ENCODE results near the gene RPRD2.

Gene RPRD2

DNA sequence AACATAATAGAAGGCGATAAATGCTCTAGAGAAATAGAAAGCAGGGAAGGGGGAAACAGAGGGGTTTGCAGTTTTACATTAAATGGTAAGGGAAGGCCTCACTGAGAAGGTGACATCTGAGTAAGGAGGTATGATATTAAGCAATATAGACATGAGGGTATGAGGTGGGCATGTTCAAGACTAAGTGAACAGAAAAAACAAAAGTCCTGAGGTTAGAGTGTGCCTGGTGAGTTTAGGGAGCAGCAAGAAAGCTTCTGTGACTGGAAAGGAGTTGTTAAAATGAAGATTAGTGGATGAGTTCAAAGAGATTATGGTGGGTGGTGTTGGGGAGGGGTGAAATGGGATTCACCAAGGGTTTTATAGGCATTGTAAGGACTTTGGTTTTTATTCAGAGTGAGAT, 8.6 kb downstream of the RPRD2 start:
- no peak overlapping the region for H3K4me3 ChIP-seq (ENCODE audit: low read depth, low read length)
- TF ChIP-seq, protein P1, sequence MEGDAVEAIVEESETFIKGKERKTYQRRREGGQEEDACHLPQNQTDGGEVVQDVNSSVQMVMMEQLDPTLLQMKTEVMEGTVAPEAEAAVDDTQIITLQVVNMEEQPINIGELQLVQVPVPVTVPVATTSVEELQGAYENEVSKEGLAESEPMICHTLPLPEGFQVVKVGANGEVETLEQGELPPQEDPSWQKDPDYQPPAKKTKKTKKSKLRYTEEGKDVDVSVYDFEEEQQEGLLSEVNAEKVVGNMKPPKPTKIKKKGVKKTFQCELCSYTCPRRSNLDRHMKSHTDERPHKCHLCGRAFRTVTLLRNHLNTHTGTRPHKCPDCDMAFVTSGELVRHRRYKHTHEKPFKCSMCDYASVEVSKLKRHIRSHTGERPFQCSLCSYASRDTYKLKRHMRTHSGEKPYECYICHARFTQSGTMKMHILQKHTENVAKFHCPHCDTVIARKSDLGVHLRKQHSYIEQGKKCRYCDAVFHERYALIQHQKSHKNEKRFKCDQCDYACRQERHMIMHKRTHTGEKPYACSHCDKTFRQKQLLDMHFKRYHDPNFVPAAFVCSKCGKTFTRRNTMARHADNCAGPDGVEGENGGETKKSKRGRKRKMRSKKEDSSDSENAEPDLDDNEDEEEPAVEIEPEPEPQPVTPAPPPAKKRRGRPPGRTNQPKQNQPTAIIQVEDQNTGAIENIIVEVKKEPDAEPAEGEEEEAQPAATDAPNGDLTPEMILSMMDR (IDR thresholded peaks at IDR 0.05; ENCODE audit: borderline replicate concordance, insufficient read depth, low read depth, low read length), result no peak

DNA sequence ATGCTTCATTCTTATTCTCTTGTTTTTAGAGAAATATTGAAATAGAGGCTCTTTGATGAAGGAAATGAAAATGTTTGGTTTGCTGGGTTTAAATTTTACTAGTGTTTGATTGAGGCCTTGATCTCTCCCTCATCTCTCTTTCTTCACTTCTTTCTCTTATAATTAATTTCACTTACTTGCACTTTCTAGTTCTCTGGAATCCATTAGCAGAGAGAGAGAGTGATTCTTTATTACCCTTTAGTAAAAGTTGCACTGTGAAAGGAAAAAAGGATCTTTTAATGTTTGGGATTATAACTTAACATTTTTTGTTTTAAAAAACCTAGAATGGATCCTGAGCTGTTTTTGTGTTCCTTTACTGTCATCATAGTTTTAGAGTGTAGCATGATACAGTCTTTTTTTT, 12.2 kb downstream of the RPRD2 start:
- TF ChIP-seq, protein P1 (IDR thresholded peaks at IDR 0.05; ENCODE audit: borderline replicate concordance, insufficient read depth, low read depth, low read length), result no peak
- no peak overlapping the region for H3K4me3 ChIP-seq (ENCODE audit: low read depth, low read length)

DNA sequence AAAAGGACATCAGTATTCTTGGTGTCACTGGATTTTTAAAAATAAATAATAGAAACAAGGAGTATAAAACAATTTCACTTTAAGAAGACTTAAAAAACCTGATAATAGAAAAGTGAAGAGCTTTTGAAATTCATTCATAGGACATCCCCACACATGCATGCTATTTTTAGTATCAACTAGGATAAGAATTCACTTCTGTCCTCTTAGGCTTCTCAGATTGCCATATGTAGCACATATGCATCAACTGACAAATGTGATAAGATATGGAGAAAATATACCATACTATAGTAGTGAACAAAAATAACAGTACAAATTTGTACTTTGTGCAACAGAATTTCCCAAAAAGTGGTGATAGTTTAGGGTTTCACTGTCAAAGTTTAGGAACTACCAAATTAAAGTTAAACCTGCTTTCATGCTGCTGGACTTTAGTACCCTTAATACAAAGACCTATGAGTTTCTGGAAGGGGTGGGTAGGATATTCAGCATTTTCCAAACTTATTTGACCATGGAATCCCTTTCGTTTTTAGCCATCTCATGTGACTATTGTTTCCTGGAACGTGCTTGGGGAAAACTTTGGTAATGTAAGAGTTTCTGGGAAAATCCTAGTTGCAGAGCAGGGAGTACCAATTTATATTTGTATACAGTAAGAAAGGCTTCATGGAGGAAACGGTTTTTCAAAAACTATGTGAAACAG, 19.8 kb downstream of the RPRD2 start:
- H3K4me3 ChIP-seq (ENCODE audit: low read depth, low read length), result no peak overlapping the region
- TF ChIP-seq, protein P1 (IDR thresholded peaks at IDR 0.05; ENCODE audit: borderline replicate concordance, insufficient read depth, low read depth, low read length), result no peak

DNA sequence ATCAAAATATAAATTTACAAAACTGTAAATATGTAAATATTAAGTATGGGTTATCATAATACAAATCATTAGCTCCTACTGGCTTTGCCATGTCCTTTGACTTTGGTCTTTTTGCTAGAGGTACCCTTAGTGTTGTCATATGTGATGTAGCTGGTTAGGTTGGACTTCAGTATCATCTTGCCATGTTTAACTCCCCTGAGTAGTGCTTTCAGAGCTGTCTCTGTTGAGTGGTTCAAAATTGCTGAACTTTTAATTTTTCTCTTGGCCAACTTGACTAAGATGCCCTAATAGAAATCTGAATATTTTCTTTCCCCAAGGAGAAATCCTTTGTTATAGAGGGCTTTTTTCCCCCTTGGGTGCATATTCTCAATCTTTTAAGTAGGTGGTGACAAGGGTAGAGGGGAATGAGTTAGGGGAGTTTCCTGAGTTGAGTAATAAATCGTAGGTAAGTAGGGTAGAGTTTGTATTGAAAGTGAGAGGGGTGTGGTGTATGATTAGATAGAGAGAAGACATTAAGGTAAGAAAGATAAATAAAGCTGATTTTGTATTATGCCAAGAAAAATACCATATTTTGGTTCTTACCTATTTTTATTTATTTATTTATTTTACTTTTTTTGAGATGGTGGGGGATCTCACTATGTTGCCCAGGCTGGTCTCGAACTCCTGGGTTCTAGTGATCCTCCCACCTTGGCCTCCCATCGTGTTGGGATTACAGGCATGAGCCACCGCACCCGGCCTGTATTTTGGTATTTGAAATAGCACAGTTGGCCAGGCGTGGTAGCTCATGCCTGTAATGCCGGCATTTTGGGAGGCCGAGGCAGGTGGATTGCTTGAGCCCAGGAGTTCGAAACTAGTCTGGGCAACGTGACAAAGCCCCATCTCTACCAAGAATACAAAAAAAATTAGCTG, 21.8 kb downstream of the RPRD2 start:
- H3K4me3 ChIP-seq (ENCODE audit: low read depth, low read length), result no peak overlapping the region
- TF ChIP-seq, protein P1 (IDR thresholded peaks at IDR 0.05; ENCODE audit: borderline replicate concordance, insufficient read depth, low read depth, low read length), result no peak

DNA sequence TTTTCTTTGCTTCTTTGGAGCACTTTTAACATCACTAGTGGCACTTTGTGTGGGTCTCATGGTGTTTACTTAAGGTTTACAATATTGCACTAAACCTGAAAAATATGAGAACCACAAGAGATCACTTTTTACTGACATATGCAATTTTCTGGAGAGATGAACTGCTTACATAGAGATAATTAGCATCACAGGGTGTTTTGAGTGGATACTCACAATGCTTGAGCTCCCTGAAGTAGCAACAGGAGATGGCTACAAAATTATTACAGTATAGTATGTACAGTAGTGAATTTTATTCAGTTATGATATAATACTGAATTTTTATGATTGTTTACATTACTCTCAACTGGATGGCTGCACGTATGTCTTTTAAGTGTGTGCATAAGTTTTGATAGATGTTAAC, 22.6 kb downstream of the RPRD2 start:
- H3K4me3 ChIP-seq (ENCODE audit: low read depth, low read length), result no peak overlapping the region
- TF ChIP-seq, protein P1 (IDR thresholded peaks at IDR 0.05; ENCODE audit: borderline replicate concordance, insufficient read depth, low read depth, low read length), result no peak

DNA sequence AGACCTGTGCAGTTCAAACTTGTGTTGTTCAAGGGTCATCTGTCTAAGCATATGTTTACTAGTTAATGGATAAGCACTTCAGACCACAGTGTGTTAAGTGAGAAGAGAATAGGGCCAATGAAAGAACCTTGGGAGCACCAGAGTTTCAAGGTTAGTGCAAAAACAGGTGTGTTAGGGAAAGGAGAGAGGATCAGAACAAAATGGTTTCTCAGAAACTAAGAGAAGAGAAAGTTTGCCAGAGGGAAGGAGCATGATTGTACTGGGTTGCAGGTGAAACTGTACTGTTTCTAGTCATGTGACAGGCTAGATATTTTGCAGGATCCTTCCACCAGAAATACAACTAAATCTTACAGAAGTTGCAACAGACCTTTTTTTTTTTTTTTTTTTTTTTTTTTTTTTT, 23.3 kb downstream of the RPRD2 start:
- no peak overlapping the region for H3K4me3 ChIP-seq (ENCODE audit: low read depth, low read length)
- TF ChIP-seq, protein P1 (IDR thresholded peaks at IDR 0.05; ENCODE audit: borderline replicate concordance, insufficient read depth, low read depth, low read length), result no peak

Measured in GM12875 (cell line).